ENCODE results near the gene FNDC3B.

FNDC3B gene

DNA sequence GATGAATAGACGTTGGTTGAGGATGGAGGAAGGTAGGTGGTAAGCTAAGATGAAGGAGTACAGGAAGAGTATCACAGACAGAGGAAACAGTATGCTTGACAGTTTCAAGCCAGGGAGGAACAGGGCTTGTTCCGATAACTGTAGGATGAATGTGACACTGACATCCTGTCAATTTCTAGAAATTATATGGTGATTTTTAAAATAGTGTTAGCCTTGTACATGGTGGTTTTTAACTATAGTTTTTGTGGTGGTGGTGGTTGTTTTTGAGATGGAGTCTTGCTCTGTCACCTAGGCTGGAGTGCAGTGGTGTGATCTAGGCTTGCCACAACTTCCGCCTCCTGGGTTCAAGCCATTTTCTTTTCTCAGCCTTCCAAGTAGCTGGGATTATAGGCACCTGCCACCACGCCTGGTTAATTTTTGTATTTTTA lies 92.8 kb downstream of the FNDC3B start:
- in situ Hi-C loops (cut with MboI; ENCODE audit: low sequenced_read_pairs), result no loop called here

DNA sequence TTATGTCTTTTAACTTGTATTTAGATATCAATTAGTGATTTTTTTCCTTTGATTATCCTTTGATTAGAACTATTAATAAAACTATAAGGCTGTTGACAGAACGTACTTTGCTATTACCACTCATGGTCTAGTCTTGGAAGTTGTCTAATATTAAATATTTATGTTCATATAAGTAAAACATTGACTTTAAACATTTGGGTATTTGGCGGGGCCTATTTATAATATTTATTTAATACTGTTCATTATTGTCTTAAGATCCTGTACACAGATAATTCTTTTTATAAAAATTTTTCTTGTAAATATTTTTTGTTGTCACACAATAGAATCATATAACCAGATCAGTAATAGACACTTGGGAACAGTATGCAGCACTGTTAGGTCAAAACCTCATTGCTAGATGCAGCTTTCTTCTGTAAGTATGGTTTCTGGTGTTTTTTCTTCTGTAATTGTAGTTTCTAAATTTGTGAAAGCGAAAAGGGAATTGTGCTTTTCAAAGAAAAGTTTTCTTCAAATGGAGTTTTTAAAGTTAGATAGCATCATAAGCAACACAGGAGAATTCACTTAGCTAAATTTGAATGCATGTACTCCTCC lies 93.4 kb downstream of the FNDC3B start:
- in situ Hi-C loops (cut with MboI; ENCODE audit: low sequenced_read_pairs), result no loop called here

DNA sequence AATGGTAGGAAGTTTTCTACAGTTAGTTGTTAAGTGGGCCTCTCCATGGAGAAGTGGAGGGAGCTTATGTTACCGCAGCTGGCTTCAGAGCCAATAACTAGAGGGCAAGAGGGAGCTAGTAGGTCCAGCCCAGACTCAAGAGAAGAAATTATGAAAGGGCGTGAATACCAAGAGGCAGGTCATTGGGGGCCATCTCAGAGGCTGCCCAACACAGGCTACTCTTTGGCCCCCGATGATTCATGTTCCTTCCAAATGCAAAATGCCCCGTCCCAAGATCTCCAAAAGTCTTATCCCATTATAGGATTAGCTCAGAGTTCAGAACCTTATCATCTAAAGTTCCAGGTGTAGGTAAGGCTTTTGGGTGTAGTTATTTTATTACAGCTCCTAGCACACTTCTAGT lies 94.5 kb downstream of the FNDC3B start:
- in situ Hi-C loops (cut with MboI; ENCODE audit: low sequenced_read_pairs), result no loop called here

DNA sequence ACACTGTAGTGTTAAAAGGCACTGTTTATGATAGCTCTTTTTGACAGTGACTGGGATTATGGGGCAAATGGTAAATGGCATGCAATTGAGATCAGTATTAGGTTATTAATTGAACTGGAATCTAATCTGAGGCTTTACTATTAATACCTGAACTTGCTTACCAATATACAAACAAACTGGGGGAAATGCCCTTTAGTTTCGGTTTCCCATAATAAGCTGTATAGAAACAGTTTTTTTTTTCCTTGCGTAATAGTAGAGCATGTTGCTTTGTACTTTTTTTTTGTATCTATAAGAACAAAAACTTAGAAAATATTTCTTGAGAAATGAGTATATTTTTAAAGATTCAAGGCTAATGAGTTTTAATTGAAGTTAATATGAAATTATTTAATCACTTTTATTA lies 95.0 kb downstream of the FNDC3B start:
- in situ Hi-C loops (cut with MboI; ENCODE audit: low sequenced_read_pairs), result no loop called here

DNA sequence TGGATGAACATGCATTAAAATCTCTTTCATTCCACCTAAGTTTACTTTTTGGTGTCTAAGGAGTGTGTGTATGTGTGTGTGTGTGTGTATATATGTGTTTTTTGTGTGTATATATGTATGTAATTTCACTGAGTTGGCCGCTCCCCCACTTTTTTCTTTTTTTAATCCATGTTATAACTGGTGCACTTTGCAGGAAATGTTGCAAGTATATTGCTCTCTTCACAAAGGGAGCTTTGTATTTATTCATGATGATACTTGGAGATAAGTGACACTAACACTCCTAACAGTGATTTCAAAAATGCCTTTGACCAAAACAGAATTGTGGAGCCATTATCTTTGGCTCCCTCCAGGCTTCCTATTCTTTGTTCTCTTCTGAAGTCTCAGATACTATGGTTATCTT lies 95.8 kb downstream of the FNDC3B start:
- in situ Hi-C loops (cut with MboI; ENCODE audit: low sequenced_read_pairs), result no loop called here

DNA sequence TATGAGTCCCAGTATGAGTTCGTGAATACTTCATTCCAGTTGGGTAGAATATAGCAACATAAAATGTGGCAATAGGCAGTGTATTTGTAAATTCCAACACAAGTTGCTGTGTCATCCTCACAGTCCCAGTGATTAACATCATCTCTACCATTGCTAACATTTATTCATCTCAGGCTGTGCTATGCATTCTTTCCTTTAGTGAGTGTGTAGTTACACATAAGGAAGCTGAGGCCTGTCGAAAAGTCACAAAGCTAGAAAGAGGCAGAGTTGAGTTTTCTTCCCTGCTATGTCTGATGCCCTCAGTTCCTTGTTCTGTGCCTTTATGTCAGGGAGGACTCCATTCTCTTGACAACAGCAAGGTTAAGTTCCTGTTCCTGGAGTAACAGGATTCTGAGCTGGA lies 96.4 kb downstream of the FNDC3B start:
- in situ Hi-C loops (cut with MboI; ENCODE audit: low sequenced_read_pairs), result no loop called here

DNA sequence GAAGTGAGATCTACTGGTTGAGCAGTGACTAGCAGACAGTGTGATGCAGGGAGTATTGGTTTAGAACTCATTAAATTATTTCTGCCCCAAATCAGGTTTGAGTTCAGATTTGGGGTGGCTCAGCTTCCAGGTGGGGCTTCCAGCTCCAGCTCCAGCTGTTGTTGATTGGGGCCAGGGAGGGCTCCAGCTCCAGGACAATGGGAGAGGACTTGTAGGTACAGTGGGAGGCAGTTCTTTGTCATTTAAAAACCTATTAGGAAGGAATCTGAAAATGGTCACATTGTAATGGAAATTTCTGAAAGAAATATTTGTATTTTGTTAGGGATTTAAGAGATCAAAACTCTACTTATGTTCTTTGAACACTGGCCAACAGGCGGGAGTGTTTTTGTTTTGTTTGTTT lies 97.0 kb downstream of the FNDC3B start:
- in situ Hi-C loops (cut with MboI; ENCODE audit: low sequenced_read_pairs), result no loop called here

DNA sequence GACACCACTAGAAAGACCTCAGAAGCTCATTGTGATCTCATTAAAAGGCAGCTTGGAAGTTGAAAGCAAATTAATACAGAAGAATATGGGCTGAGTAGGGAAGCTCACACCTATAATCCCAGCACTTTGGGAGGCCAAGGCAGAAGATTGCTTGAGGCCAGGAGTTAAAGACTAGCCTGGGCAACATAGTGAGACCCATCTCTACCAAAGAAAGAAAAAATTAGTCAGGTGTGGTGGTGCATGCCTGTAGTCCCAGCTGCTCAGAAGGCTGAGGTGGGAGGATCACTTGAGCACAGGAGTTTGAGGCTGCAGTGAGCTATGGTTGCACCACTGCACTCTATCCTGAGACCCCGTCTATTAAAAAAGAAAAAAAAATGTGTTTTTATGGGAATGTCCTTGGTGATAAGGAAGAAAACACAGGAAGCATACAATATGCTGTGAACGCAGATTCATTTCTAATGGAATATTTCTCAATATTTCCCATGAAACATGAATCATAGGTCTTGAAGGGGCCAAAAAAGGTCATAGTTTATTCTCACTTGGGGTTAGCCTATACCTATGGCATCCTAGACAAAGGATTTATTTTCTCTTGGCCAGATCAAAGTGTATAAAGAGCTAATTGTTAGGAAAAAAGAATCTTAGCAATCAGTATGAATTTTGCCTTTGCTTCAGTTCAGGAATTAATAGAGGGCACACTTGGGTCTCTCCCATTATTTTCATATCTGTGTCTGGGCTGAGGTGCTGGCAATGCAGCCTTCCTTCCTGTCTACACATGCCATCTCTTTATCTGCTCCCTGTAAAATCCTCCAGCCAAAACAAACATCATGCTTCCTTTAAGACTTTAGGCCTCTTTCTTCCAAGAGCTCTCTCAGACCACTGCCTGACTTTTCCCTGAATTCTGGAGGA lies 98.2 kb downstream of the FNDC3B start:
- in situ Hi-C loops (cut with MboI; ENCODE audit: low sequenced_read_pairs), result no loop called here

DNA sequence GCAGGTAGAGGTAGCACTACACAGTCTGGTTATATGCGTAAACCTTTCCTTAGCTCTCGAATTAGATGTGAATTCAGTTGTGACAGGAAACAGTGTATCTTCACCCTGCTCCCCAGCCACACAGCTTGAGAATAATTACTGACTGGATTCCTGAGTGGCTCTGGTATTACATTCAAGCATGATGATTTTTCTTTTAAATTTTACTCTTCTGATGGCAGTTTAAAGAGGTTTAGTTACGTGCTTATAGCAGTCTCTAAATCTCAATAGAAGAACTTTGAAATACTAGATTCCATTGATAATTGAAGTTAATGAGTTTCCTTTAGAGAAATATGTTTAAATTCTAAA lies 98.8 kb downstream of the FNDC3B start:
- in situ Hi-C loops (cut with MboI; ENCODE audit: low sequenced_read_pairs), result no loop called here

DNA sequence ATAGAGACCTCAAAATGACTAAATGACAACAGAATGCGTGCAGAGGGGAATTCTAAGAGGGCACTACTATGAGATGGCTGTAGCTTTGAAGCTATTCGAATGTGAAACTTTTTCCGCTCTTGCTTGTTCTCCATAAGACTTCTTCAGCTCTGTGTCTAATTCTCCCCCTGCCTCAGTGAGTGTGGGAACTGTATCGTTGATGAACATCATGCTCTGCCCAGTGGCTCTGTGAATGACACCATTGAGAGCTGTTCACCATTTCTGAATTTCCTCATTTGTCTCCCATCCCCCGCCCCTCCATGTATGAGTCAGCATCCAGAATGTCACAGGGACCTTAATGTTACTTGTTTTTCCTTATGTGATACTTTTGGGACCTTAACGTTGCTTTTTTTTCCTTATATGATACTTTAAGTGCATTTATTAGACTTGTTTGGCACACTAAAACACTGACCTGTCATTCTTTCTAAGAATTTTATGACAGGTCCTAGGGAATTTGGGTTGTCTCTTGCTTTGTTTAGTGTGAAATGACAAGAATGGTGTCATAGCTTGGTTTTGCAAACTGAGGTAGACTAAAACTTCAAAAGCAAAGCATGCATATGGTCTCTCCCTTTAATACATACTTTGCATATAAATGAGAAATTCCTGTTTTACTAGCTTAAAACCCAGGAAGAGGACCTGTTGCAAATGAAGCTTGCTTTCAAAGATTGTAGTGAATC lies 99.6 kb downstream of the FNDC3B start:
- in situ Hi-C loops (cut with MboI; ENCODE audit: low sequenced_read_pairs), result no loop called here

DNA sequence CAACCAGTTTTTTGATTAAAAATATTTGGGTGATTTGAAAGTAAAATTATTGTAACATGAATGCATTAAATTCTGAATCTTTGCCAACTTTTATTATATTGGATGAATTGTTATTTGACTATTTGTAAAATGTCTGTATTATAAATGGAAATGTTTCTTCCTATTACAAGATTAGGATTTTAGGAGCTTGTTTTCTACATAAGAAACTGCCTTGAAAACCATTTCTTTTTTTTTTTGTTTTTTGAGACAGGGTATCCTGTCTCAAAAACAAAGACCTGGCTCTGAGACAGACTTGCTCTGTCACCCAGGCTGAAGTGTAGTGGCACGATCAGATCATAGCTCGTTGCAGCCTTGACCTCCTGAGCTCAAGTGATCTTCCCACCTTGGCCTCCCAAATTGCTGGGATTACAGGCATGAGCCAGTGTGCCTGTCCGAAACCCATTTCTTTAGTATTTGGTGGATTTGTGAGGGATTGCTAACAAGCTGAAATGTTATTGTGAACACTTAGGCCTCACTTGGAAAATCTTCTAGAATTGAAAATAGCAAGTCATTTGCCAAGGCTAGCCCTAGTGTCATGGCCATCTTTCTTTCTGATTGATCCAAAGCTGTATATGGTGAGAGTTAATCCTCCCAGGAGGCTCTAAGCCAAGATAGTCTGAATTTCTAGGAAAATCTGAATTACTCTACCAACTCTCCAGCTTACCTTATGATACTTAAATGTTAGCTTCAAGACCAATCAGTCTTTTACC lies 100.3 kb downstream of the FNDC3B start:
- in situ Hi-C loops (cut with MboI; ENCODE audit: low sequenced_read_pairs), result no loop called here

DNA sequence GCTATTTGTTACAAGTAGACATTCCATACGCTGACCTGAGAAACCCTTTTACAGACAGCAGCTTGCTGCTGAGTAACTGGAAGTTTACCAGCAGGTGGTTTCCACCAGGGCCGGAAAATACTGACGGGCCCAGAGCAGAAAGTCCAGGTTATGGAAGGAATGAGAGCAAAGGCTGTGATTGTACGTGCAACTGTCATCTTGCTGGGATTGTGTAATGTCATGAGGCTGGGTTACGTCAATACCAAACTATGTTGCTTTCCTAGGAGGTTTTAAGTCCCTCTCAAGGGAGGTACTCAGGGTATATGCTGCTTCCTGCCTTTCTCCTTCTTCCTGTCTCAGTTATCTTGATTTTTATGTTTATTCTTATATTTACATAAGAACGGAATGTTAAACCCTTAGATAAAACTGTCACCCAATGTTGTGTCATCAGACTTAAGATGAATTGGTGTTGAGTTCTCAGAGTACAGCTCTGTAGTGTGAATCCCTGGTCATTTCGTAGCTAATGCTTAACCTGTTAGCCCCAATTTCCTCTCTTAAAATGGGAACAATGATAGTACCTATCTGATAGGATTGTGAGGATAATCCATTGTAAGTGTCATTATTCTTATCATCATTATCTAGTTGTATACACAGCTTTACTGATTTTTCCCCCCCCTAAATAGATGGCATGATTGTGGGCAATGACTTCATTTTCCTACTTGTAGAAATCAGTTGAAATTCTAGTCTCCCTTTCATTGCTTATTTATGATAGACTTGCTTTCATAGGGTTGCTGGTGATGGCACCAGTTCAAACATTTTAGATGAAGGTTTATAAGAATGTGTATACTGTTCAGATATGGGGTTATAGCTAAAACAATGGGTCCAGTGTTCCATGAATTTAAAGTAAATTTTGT lies 101.4 kb downstream of the FNDC3B start:
- in situ Hi-C loops (cut with MboI; ENCODE audit: low sequenced_read_pairs), result no loop called here

DNA sequence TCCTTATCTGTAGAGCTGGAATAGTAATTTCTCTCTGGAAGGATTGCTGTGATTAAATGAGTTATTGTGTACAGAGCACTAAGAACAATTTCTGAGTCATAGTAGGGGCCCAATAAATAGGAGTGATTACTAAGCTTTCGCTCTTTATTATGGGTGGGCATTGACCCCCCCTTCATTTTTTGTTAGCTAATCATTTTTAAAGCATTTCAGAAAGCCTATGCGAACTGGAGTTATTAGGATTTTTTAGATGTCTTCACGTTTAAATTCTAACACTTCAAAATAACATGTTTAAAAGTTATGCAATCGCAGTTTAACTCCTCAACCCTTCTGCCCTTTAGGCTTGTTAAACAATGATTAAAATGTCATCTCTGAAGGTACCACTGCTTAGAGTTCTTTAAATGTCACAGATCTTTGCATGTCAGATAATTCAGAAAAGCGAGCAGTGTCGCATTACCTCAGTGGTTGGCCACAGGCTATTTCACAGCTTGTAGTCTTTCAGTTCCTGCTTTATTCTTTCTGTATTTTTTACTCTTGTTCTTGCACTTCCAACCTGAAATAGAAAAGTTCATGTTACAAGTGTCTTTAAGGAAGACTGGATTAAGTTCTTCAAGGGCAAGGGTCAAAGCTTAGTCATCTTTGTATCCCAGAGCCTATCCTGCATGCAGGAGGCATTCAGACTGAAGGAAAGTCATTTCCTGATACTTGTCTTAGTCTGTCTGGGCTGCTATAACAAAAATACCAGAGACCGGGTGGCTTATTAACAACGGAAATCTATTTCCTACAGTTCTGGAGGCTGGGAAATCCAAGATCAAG lies 102.9 kb downstream of the FNDC3B start:
- in situ Hi-C loops (cut with MboI; ENCODE audit: low sequenced_read_pairs), result no loop called here

DNA sequence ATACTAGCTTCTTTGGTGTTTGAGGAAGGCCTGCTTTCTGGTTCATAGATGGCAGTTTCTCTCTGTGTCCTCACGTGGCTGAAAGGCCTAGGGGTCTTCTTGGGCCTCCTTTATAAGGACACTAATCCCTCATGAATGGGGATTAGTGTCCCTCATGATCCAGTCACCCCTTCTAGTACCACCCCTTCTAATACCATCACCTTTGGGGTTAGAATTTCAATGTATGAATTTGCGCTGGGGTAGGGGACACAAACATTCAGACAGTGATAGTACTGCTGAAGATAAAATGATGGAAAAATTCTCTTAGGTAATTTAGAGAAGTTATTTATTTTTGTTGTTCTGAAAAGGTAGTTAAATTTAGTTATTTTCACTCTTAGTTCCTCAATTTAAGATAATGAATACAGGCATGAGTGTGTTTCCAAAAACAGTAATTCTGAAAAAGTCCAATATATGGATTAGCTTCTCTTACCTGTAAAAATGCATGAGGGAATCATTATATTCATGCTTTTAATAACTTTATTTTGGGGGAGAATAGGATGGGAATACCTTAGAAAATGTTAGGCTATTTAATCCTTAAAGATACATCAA lies 103.6 kb downstream of the FNDC3B start:
- in situ Hi-C loops (cut with MboI; ENCODE audit: low sequenced_read_pairs), result no loop called here

DNA sequence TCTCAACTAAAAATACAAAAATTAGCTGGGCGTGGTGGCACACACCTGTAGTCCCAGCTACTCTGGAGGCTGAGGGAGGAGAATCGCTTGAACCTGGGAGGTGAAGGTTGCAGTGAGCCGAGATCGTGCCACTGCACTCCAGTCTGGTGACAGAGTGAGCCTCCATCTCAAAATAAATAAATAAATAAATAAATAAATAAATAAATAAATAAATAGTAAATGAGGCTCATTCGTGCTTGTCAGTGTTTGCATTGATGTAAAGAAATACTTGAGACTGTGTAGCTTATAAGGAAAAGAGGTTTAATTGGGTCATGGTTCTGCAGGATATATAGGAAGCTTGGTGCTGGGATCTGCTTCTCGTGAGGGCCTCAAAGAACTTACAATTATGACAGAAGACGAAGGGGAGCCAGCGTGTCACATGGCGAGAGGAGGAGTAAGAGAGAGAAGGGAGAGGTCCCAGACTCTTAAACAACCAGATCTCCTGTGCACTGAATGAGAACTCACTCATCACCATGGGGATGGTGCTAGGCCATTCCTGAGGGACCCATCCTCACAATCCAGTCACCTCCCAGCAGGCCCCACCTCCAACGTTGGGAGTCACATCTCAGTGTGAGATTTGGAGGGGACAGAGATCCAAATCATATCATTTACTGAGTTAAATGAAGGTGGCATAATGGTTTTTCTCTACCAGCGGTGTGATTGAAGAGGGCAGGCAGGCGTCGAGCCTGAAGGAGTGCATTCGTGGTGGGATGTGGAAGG lies 104.5 kb downstream of the FNDC3B start:
- in situ Hi-C loops (cut with MboI; ENCODE audit: low sequenced_read_pairs), result no loop called here

DNA sequence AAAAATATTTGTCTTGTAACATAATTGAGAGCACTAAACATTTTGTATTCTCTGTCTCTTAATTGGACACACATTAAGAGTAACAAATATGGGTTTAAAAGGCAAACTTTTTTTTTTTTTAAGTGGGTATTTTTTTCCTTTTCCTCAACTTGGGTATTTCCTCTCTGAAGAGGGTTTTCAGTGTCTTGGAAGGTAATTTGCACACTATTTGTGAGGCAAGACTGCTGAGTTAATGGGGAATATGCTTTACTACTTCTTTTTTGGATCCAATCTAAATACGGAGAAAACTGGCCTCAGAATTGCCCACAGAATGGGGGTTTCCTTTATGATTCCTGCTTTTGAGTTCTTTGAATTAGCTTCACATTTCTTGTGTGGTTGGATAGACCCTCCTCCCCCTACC lies 105.2 kb downstream of the FNDC3B start:
- in situ Hi-C loops (cut with MboI; ENCODE audit: low sequenced_read_pairs), result no loop called here

DNA sequence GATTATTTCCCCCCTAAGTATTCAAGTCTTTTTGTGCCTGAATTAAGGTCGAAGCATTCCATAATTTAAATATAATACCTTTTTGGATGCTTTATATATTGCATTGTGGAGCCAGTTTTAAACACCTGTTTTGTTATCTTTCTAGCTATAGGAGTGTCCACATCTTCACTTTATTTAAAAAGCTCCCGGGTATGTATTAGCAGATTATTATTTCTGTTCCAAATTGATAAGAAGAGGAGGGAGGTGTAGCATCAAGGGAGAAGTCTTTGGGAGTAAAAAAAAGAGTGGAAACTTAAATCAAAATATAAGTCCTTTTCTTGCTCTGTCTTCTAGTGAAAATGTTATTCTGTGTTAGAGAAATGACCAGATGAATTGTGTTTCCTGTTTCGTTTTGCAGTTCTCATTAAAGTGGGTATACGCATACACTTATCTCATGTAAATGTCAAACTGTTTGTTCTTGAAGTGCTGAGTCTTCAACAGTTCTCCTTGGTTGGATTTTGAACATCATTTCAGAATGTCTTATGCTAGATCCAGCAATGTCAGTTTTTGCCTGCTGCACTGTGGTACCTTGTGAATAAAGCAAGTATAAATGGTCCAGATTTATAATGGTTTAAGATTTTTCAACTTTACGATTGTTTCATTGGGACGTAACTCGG lies 105.8 kb downstream of the FNDC3B start:
- in situ Hi-C loops (cut with MboI; ENCODE audit: low sequenced_read_pairs), result no loop called here

DNA sequence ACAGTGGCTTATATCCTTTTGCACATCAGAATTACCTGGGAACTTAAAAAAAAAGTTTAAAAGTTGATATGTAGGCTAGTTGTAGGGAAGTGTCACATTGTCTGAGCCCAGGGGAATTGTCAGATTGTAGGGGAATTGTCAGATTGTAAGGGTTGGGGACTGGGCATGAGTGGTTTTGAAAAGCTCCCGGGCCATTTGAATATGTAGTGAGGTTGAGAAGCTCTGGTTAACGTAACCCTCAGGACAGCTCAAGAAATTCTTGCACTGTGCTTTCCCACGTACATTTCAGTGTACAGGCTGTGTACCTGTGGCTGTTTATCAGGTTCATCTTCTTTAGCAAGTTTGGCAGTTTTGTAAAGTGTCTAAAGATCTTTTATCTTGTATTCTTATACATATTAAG lies 107.0 kb downstream of the FNDC3B start:
- in situ Hi-C loops (cut with MboI; ENCODE audit: low sequenced_read_pairs), result no loop called here

All from HL-60/S4 treated with phorbol 12-myristate 13-acetate at 8.2 ng/mL for 4 days and 3 days (cell line).